ENCODE measurements around the gene TECPR2. TPM values are rescaled to one million over a fixed set of nuclear protein-coding genes. Genes with fewer than 3 reads are reported as not detected.

The TECPR2 gene, protein sequence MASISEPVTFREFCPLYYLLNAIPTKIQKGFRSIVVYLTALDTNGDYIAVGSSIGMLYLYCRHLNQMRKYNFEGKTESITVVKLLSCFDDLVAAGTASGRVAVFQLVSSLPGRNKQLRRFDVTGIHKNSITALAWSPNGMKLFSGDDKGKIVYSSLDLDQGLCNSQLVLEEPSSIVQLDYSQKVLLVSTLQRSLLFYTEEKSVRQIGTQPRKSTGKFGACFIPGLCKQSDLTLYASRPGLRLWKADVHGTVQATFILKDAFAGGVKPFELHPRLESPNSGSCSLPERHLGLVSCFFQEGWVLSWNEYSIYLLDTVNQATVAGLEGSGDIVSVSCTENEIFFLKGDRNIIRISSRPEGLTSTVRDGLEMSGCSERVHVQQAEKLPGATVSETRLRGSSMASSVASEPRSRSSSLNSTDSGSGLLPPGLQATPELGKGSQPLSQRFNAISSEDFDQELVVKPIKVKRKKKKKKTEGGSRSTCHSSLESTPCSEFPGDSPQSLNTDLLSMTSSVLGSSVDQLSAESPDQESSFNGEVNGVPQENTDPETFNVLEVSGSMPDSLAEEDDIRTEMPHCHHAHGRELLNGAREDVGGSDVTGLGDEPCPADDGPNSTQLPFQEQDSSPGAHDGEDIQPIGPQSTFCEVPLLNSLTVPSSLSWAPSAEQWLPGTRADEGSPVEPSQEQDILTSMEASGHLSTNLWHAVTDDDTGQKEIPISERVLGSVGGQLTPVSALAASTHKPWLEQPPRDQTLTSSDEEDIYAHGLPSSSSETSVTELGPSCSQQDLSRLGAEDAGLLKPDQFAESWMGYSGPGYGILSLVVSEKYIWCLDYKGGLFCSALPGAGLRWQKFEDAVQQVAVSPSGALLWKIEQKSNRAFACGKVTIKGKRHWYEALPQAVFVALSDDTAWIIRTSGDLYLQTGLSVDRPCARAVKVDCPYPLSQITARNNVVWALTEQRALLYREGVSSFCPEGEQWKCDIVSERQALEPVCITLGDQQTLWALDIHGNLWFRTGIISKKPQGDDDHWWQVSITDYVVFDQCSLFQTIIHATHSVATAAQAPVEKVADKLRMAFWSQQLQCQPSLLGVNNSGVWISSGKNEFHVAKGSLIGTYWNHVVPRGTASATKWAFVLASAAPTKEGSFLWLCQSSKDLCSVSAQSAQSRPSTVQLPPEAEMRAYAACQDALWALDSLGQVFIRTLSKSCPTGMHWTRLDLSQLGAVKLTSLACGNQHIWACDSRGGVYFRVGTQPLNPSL (N-terminal part only)
- total RNA-seq: 10 to 100 TPM; 17.1 to 20.5 TPM
- long read RNA-seq, partial matches to known transcripts: 4 of 9 reads
- long read RNA-seq, other reads (novel, unspliced or antisense): 4 of 9 reads

- ATAC-seq (peak; percentile 97), DNase-seq (peak; percentile 98 to 100)
- intact Hi-C loops (cut with DNase I, micrococcal nuclease): no loop called here
Measured at GRCh38 chr14:102362545-102363181, at the start of gene TECPR2, which contains the start of gene CINP. Gene TECPR2, plus strand, starts transcription at chr14:102362941. Its CDS starts 13,781 bp downstream, at chr14:102376722. Gene CINP, minus strand, starts transcription at chr14:102362890. Its CDS starts 39 bp downstream, at chr14:102362851.

GRCh38 chr14:102314242-102315011, 48.3 kb upstream of the TECPR2 start:
- ATAC-seq: peak; percentile 67
- peak; percentile 84 to 90 for DNase-seq
- intact Hi-C loops (cut with DNase I, micrococcal nuclease): loop anchor here in 1 of 2 donors (5.0 kb wide), 1 partner anchor 77 kb away; no protein-coding TSS in a partner anchor

- ATAC-seq (no peak), DNase-seq (no peak)
- intact Hi-C loops (cut with DNase I, micrococcal nuclease): no loop called here
Measured at GRCh38 chr14:102315121-102315520, 47.6 kb upstream of the TECPR2 start.

DNA sequence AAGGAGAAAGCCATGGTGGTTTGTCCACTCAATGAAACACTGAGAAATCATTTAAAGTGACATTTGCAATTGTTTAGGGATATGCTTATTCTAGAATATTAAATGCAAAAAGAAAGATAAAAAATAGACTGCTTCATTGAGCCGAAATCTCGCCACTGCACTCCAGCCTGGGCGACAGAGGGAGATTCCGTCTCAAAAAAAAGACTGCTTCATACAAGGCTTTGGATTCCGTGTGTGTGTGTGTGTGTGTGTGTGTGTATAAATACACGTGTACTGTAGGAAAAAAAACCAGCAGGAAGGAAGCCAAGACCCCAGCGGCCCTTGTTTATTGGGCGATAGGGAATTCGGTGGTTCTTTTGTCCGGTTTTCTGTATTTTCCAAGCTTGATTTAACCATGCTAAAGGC, 46.4 kb upstream of the TECPR2 start:
- no peak for ATAC-seq
- DNase-seq: peak; percentile 64 to 67
- intact Hi-C loops (cut with DNase I, micrococcal nuclease): no loop called here

- DNase-seq (peak; percentile 88 to 92), ATAC-seq (peak; percentile 71)
- intact Hi-C loops (cut with DNase I, micrococcal nuclease): no loop called here
Measured at GRCh38 chr14:102316743-102317563, 45.8 kb upstream of the TECPR2 start.

DNA sequence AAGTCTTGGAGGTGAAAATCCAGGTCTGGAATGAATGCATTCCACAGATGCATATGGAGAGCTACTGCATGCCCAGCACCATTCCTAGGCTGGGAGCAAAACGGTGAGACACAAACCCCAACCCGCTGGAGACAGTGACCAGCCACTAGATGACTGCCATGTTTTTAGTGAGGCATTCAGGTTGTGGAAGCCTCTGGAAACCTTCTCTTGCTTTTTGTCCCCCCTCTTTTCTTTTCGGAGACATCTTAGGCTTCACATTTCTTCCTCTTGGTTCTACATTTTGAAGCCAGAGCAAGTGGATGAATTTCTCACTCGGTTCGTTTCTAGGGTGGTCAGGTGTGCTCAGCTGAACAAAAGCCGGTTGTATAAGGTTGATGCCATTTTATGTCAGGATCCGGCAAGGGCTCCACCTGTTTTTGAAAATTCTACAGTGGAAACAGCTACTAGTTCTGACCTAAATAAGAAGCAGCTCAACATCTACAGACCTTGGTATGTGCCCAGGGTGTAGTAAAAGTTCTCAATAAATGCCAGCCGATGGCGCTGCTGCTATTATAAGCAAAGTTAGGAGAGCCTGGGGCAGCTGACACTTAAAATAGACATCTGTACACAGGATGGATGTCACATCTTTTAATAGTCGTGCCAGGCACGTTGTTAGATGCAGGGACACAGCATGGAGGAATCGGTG, 45.0 kb upstream of the TECPR2 start:
- intact Hi-C loops (cut with DNase I, micrococcal nuclease): no loop called here
- DNase-seq: peak; percentile 55 to 59
- ATAC-seq: peak; percentile 27

DNA sequence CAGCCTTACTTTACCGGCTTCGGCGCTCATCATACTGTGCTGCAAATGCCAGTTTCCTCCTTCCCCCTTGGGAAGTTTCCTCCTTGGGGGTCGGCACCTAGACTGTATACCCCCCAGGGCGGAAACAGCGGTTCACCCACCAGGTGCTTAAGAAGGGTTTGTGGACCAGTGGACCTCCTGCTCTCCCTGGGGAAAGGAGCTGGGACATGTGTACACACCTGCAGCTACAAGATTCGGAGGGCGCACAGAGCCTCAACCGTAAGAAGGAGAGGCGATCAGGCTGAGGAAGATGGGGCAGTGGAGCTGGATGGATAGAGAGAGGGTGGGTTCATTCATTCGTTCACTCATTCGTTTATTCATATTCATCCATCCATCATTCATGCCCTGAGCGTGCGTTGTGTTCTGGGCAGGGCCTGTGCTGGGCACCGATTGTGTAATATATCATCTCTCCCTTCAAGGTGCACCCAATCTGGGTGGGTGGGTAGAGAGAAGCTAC, 43.9 kb upstream of the TECPR2 start:
- intact Hi-C loops (cut with DNase I, micrococcal nuclease): no loop called here

GRCh38 chr14:102319351-102320032, 43.2 kb upstream of the TECPR2 start, which contains the start of gene ZNF839:
Gene ZNF839, plus strand, starts transcription at chr14:102319746. Its CDS starts 20 bp downstream, at chr14:102319766.
- intact Hi-C loops (cut with DNase I, micrococcal nuclease): no loop called here

More for the DNA sequence above, 43.9 kb upstream of the TECPR2 start:
- DNase-seq (peak in 1 of 2 donors; percentile 30), ATAC-seq (no peak)

GRCh38 chr14:102320033-102320660, 42.6 kb upstream of the TECPR2 start:
- intact Hi-C loops (cut with DNase I, micrococcal nuclease): no loop called here
- ATAC-seq: peak; percentile 4
- peak; percentile 39 to 55 for DNase-seq

More at GRCh38 chr14:102319351-102320032, 43.2 kb upstream of the TECPR2 start, which contains the start of gene ZNF839:
- DNase-seq: peak; percentile 94 to 95
- peak; percentile 71 for ATAC-seq

GRCh38 chr14:102320671-102321455, 41.9 kb upstream of the TECPR2 start:
- intact Hi-C loops (cut with DNase I, micrococcal nuclease): no loop called here
- DNase-seq: no peak
- ATAC-seq: no peak

DNA sequence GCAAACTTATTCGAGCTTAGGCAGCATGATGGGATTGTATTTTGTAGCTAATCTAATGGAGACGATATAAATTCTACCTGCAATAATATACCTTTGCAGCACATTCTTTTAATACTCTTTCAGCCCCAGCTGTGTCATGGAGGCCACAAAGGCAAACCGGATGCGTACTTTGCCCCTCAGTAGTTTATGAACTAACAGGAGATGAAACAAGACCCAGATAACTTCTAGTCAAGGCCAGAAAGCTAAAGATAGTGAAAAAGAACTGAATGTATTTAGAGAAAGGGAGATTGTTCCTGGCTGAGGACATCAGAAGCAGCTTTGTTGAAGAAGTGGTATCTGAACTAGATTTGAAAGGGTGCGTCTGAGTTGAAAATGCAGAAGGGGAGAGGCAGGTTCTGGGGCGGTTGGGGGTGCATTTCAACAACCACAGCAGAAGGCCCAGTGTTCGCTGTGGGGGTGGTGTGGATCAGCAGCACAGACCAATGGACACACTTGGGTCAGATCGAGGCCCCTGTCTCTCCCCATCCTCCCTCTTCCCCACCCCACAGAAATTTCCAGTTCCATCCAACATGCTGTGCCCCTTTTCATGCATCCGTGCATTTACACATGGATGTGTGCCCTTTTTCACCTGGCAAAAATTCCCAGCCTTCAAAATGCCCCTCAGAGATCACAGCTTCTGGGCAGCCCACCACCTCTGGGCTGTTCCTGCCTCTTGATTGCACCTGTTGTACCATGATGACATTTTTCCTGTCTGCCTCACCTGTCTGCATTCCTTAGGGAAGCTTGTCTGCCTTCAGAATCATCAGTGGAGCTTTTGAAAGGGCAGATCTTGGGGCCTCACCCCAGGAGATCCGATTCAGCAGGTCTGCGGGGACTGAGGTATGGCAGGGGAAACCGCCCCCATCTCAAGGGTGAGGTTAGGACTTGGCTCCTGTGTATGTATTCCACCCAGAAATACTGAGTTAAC, 41.0 kb upstream of the TECPR2 start:
- DNase-seq (no peak), ATAC-seq (no peak)
- intact Hi-C loops (cut with DNase I, micrococcal nuclease): no loop called here

DNA sequence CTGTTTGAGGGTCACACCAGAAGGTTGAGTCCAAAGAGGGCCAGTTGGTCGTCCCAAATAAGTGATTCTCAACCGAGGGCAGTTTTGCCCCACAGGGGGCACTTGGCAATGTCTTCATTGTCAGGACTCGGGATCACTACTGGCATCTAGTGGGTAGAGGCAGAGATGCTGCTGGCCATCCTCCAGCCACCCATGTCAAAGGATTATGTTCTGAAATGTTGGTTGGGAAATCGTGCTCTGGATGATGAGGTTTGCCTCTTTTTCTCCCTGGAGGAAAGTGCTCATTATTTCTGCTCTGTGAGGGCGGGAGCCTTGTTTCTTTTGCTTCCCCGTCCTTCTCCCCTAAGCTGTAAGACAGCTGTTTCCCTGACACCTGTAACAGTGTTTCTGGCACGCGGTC, 39.6 kb upstream of the TECPR2 start:
- DNase-seq: peak; percentile 47 to 62
- peak; percentile 23 for ATAC-seq
- intact Hi-C loops (cut with DNase I, micrococcal nuclease): no loop called here

All from left colon (tissue), 2 donors.